Measurements from ENCODE around the gene EIF2D. TPM values are rescaled to one million over a fixed set of nuclear protein-coding genes. Genes with fewer than 3 reads are reported as not detected.

The EIF2D gene
- total and polyA plus RNA-seq, 2 experiments from 2014 or later = 31.4 to 53.4 TPM

- Histone ChIP-seq H4K20me1 (ENCODE audit: insufficient read depth) (no peaks in the 10 kb centered on the region), H3K79me2 (ENCODE audit: insufficient read depth) (no peaks in the 10 kb centered on the region), H3K4me1 (ENCODE audit: insufficient read depth) (peaks cover 15% of the 10 kb centered on the region), H3K9me2 (ENCODE audit: insufficient read depth) (no peaks in the 10 kb centered on the region), H3K27me3 (replicated peaks; ENCODE audit: insufficient read depth) (no peaks in the 10 kb centered on the region), H3K9me3 (ENCODE audit: low read depth) (no peaks in the 10 kb centered on the region), H3K27ac (peak overlapping the region; percentile 44), H3K36me3 (ENCODE audit: low read depth) (no peaks in the 10 kb centered on the region), H3F3A (ENCODE audit: insufficient read depth) (0 out of 2 replicates have a peak, but pooled peaks cover 16% of the 10 kb centered on the region), H3K4me3 (no peak overlapping the region), H2AFZ (no peak overlapping the region), H3K9ac (0 out of 2 replicates have a peak overlapping the region, but pooled peaks have one; percentile 11), H3K4me2 (ENCODE audit: unreplicated experiment) (no peak overlapping the region)
- 76 to 80% methylated on average over 8 of the region's 8 CpGs for WGBS, 2 experiments (ENCODE audit: low coverage in 1 of 2, low lambda C conversion rate in 2 of 2, missing lambda C conversion rate in 2 of 2)
- TF ChIP-seq EZH2 (IDR thresholded peaks at IDR 0.05; ENCODE audit: insufficient read depth, poor library complexity, severe bottlenecking) (no peak), EZH2phosphoT487 (IDR thresholded peaks at IDR 0.05; ENCODE audit: insufficient read depth, low read depth) (no peak)
- no peak for DNase-seq
- in situ Hi-C loops (cut with MboI) = loop anchor here (10.0 kb wide), 1 partner anchor 76 kb away; the partner anchor contains the start of gene RASSF5
Observed at GRCh38 chr1:206580438-206581113, 31.7 kb downstream of the EIF2D start.

DNA sequence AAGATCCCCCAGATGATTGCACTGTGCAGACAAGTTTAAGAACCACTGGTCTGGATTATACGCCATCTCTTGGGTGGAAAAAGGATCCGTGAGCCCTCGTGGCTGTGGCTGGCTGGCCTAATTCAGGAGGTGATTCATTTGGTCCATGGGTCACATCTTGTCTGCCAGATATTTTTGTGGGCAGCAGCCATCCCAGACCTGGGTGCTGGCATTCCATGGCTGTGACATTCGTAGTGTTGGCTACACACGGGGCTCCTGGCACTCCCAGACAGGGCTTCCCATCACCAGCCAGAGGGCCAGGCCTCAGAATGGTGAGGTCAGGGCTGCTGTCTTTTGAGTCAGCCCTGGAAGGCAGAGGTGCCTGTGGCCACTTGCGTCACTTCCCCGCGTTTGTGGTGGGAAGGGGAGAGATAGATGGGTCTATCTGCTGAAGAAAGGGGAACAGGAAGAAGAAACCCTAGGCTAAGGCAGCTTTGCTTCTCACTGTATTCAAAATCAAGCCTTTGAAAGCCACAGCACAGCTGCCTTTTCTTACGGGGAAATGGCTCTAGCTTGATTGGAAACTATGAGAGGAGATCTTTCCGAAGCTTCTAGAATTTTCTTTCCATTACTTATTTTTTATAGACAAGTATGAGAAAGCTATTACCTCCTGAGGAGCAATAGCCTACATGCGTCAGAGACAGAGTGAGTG is 32.4 kb downstream of the EIF2D start:
- Histone ChIP-seq H2AFZ (no peak overlapping the region), H3K4me3 (no peak overlapping the region), H3F3A (ENCODE audit: insufficient read depth) (0 out of 2 replicates have a peak, but pooled peaks cover 16% of the 10 kb centered on the region), H3K27ac (peak overlapping the region; percentile 44), H3K9me2 (ENCODE audit: insufficient read depth) (no peaks in the 10 kb centered on the region), H3K4me1 (ENCODE audit: insufficient read depth) (peaks cover 15% of the 10 kb centered on the region), H3K9me3 (ENCODE audit: low read depth) (no peaks in the 10 kb centered on the region), H3K36me3 (ENCODE audit: low read depth) (no peaks in the 10 kb centered on the region), H3K9ac (0 out of 2 replicates have a peak overlapping the region, but pooled peaks have one; percentile 11), H3K4me2 (ENCODE audit: unreplicated experiment) (no peak overlapping the region), H4K20me1 (ENCODE audit: insufficient read depth) (no peaks in the 10 kb centered on the region), H3K27me3 (replicated peaks; ENCODE audit: insufficient read depth) (no peaks in the 10 kb centered on the region), H3K79me2 (ENCODE audit: insufficient read depth) (no peaks in the 10 kb centered on the region)
- in situ Hi-C loops (cut with MboI) = loop anchor here (10.0 kb wide), 1 partner anchor 75 kb away; the partner anchor contains the start of gene RASSF5
- DNase-seq = peak; percentile 91
- no peak for TF ChIP-seq EZH2 (IDR thresholded peaks at IDR 0.05; ENCODE audit: insufficient read depth, poor library complexity, severe bottlenecking)
- TF ChIP-seq EZH2phosphoT487 (IDR thresholded peaks at IDR 0.05; ENCODE audit: insufficient read depth, low read depth) = no peak
- WGBS, 2 experiments (ENCODE audit: low coverage in 1 of 2, low lambda C conversion rate in 2 of 2, missing lambda C conversion rate in 2 of 2) = 52 to 58% methylated on average over 11 of the region's 11 CpGs

DNA sequence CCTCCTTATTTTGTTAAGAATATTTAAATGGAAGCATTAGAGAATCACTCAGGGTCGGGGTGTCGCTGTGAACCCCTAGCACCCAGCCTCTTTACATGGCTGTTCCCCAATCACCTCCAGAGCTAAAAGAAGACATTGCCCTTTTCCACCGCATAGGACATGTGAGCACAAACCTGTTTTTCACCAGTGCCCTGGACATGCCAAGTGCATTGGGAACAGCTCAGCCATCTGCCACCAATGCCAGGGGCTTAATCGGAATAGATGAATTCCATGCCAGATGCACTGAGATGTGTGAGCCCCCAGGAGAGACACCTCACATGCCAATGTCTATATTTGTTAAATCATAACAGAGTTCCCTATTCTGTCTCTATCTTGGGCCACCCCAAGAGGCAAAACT is 33.3 kb downstream of the EIF2D start:
- no peak overlapping the region for H3K4me3 ChIP-seq
- TF ChIP-seq EZH2 (IDR thresholded peaks at IDR 0.05; ENCODE audit: insufficient read depth, poor library complexity, severe bottlenecking) = no peak
- no peak for TF ChIP-seq EZH2phosphoT487 (IDR thresholded peaks at IDR 0.05; ENCODE audit: insufficient read depth, low read depth)
- H4K20me1 ChIP-seq (ENCODE audit: insufficient read depth) = no peaks in the 10 kb centered on the region
- no peak overlapping the region for H3K4me2 ChIP-seq (ENCODE audit: unreplicated experiment)
- no peaks in the 10 kb centered on the region for H3K36me3 ChIP-seq (ENCODE audit: low read depth)
- 76 to 81% methylated on average over 4 of the region's 4 CpGs for WGBS, 2 experiments (ENCODE audit: low coverage in 1 of 2, low lambda C conversion rate in 2 of 2, missing lambda C conversion rate in 2 of 2)
- DNase-seq = no peak
- H3K4me1 ChIP-seq (ENCODE audit: insufficient read depth) = peaks cover 15% of the 10 kb centered on the region
- no peak overlapping the region for H2AFZ ChIP-seq
- H3K9me3 ChIP-seq (ENCODE audit: low read depth) = no peaks in the 10 kb centered on the region
- H3K9me2 ChIP-seq (ENCODE audit: insufficient read depth) = no peaks in the 10 kb centered on the region
- H3K79me2 ChIP-seq (ENCODE audit: insufficient read depth) = no peaks in the 10 kb centered on the region
- in situ Hi-C loops (cut with MboI) = no loop called here
- H3K27ac ChIP-seq = no peak overlapping the region
- no peak overlapping the region for H3K9ac ChIP-seq
- 0 out of 2 replicates have a peak, but pooled peaks cover 16% of the 10 kb centered on the region for H3F3A ChIP-seq (ENCODE audit: insufficient read depth)
- H3K27me3 ChIP-seq (replicated peaks; ENCODE audit: insufficient read depth) = no peaks in the 10 kb centered on the region

DNA sequence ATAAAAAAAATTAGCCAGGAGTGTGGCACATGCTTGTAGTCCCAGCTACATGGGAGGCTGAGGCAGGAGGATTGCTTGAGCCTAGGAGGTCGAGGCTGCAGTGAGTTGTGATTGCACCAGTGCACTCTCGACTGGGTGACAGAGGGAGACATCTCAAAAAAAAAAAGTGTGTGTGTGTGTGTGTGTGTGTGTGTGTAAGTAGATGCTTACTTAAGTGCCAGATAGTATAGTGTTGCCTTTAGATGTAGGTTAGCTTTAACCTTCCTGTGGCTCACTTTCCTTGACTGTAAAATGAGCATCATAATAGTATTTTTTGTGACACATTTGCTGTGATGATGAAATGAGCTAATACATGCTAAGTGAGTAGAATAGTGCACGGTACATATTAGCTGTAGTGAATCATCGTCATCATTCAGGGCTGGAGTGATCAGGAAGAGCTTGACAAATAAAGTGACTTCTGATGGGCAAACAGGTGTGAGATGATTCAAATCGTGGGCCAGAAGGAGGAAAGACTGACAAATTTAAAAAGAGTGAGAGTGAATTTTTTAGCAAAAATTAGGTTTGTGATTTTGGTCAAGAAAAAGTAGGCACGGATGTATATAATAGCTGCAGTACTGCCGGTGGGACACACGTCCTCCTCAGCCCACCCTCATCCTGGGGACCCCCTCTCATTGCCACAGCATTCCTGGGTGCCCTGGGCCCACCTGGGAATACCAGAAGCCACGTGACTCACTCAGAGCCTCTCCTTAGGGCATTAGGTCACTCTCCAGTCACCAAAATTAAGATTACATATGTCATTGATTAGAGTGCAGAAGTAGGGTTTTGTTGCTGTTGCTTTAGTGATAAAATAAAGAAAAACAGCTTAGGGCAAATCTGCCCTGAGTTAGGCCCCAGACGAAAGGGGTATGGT is 33.9 kb downstream of the EIF2D start:
- no peak overlapping the region for H3K9ac ChIP-seq
- DNase-seq = peak; percentile 78

More for the DNA sequence above, 33.9 kb downstream of the EIF2D start:
- no peaks in the 10 kb centered on the region for H3K9me3 ChIP-seq (ENCODE audit: low read depth)
- peaks cover 15% of the 10 kb centered on the region for H3K4me1 ChIP-seq (ENCODE audit: insufficient read depth)
- no peak overlapping the region for H3K27ac ChIP-seq
- TF ChIP-seq EZH2 (IDR thresholded peaks at IDR 0.05; ENCODE audit: insufficient read depth, poor library complexity, severe bottlenecking) (no peak), EZH2phosphoT487 (IDR thresholded peaks at IDR 0.05; ENCODE audit: insufficient read depth, low read depth) (no peak)
- H3K9me2 ChIP-seq (ENCODE audit: insufficient read depth) = no peaks in the 10 kb centered on the region
- H3K36me3 ChIP-seq (ENCODE audit: low read depth) = no peaks in the 10 kb centered on the region
- H3K79me2 ChIP-seq (ENCODE audit: insufficient read depth) = no peaks in the 10 kb centered on the region
- 0 out of 2 replicates have a peak, but pooled peaks cover 16% of the 10 kb centered on the region for H3F3A ChIP-seq (ENCODE audit: insufficient read depth)
- no peak overlapping the region for H3K4me3 ChIP-seq
- H2AFZ ChIP-seq = no peak overlapping the region
- in situ Hi-C loops (cut with MboI) = no loop called here
- H3K27me3 ChIP-seq (replicated peaks; ENCODE audit: insufficient read depth) = no peaks in the 10 kb centered on the region
- no peaks in the 10 kb centered on the region for H4K20me1 ChIP-seq (ENCODE audit: insufficient read depth)
- WGBS, 2 experiments (ENCODE audit: low coverage in 1 of 2, low lambda C conversion rate in 2 of 2, missing lambda C conversion rate in 2 of 2) = 47% methylated on average over 10 of the region's 10 CpGs
- H3K4me2 ChIP-seq (ENCODE audit: unreplicated experiment) = no peak overlapping the region

Data from GM23248 (cell line).